ENCODE results near the gene GABBR2.

The GABBR2 gene

GRCh38 chr9:98363644-98364043 is 345.1 kb downstream of the GABBR2 start:
- DNase-seq, result no peak

DNA sequence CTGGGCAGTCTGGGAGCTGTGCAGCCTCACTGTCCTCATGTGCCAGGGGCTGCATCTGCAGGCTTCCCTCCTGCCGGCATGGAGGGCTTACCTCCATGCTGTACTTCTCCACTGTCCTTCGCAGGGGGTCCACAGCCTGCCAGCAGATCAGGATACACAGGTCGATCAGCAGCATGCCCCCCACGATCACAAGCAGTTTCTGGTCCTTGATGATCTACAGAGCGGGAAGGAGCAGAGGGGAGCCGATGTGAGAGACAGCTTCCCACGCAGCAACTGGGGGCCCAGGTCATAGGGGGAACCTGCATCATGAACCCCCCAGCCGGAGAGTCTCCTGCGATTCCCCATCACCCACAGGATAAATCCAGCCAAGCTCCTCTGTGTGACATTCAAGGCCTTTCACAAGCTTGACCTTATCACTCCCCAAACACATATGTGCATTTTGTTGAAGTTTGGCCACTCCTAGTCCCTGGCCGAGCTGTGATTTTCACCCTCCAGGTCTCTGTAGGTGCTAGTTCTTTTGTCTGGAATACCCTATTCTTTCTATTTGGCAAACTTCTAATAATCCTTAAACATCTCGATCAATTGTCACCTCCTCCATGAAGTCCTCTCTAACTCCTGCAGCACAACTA is 346.0 kb downstream of the GABBR2 start:
- no peak for DNase-seq

DNA sequence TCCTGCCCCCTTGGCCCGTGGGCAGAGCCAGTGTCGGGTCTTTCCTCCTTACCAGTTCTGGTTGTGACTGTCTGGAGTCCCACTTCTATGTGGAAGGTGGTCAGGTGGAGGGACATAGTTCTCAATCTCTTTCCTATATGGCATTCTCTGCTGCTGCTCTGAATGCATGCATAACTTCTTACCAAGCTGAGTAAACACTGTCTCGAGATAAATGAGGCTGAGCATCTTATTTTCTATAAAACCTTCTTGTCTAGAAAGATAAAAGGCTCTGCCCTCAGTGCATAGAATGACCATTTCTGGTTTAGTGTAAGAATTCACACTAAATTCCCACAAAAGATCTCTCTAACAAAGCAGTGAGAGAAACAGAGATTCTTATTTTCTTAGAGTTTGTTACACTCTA is 347.1 kb downstream of the GABBR2 start:
- DNase-seq, result no peak

GRCh38 chr9:98360176-98360708 is 348.5 kb downstream of the GABBR2 start:
- no peak for DNase-seq

GRCh38 chr9:98359569-98359968 is 349.2 kb downstream of the GABBR2 start:
- DNase-seq, result no peak

DNA sequence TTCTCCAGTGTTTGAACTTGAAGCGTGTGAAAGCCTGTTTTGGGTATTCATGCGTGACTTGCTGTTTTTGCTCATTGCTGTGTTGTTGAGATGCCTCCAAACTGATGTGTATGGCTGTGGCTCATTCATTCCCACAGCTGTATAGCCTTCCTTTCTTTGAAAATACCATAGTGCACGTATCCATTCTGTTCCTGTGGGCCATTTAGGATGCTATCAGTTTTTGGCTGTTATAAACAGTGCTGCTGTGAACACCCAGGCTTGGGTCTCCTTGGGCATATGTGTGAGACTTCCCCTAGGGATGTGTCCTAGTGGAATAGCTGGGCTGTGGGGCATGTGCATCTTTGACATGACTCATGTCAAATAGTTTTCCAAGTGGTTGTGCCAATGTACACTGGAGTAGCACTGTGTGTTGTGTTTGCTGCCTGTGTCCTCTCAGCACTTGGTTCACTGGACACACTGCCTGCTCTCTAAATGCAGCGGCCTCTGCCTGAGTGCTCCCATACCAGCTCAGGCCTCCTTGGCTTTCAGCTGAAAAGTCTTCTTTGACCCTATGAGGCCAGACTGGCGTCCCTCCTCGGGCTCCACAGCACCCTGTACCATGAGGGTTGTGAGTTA is 350.7 kb downstream of the GABBR2 start:
- no peak for DNase-seq

GRCh38 chr9:98356953-98357690 is 351.6 kb downstream of the GABBR2 start:
- DNase-seq, result no peak

DNA sequence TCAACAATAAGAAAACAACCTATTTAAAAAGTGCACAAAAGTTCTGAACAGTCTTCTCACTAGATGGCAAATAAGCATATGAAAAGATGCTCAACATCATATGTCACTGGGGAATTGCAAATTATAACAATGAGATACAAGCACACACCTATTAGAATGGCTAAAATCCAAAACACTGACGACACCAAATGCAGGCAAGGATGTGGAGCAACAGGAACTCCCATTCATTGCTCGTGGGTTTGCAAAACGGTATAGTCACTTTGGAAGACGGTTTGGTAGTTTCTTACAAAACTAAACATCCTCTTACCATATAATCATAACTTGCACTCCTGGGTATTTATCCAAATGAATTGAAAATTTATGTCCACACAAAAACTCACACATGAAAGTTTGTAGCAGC is 352.4 kb downstream of the GABBR2 start:
- DNase-seq, result no peak

DNA sequence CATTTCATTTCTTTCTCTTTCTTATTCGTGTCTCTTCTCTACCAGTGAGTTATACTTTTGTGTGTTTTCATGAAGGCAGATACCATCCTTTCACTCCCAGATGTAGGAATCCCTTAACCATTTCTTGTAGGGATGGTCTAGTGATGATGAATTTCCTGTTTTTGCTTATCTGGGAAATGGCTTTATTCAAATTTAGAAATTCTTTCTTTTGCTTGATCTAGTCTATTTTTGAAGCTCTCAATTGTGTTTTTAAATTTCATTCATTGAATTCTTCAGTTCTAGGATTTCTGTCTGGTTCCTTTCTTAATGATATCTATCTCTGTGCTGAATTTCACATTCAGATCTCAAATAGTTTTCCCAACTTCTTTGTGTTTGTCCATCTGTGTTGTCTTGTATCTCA is 357.4 kb downstream of the GABBR2 start:
- no peak for DNase-seq

DNA sequence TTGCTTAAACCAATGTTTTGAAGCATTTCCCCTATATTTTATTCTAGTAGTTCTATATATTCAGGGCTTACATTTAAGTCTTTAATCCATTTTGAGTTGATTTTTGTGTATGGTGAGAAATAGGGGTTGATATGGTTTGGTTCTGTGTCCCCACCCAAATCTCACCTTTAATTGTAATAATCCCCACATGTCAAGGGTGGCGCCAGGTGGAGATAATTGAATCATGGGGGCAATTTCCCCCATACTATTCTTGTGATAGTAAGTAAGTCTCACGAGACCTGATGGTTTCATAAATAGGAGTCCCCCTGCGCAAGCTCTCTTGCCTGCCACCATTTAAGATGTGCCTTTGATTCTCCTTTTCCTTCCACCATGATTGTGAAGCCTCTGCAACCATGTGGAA is 361.1 kb downstream of the GABBR2 start:
- no peak for DNase-seq

DNA sequence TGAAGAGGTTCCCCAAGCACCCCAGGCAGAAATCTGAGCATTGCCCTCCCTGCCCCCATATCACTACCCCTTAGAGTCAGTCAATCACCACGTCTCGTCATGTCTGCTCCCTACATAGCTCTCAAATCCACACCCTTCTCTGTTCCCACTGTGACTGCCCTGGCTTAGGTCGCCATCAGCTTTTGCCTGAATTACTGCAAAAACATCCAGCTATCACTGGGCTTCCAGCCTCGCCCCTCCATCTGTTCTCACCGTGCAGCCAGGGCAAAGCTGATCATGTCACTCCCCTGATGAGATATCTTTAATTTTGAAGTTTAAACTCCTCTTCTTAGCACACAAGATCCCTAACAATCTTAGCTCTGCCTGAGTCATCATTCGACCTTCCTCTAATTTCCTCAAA is 363.7 kb downstream of the GABBR2 start:
- no peak for DNase-seq

- DNase-seq, result no peak
These were observed 364.2 kb downstream of the GABBR2 start for GRCh38 chr9:98344581-98344980.

DNA sequence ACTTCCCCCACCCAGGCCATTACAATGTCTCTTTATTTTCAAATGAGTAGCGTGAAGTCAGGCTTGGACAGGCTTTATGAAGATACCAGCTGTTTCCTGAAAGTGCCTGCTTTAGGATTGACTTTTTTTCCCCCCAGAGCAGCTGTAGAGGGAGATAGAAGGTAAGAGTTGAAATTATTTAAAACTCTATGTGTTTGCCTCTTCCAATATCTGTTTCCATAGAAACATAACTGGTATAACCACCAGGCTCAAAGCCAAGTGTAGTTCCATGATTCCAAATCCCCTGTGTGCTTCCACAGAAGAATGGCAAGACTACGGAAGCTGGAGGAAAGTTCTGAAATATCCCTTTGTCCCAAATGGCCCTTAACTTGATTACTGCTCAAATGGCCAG is 365.9 kb downstream of the GABBR2 start:
- no peak for DNase-seq

GRCh38 chr9:98342098-98342819 is 366.5 kb downstream of the GABBR2 start:
- DNase-seq, result no peak

DNA sequence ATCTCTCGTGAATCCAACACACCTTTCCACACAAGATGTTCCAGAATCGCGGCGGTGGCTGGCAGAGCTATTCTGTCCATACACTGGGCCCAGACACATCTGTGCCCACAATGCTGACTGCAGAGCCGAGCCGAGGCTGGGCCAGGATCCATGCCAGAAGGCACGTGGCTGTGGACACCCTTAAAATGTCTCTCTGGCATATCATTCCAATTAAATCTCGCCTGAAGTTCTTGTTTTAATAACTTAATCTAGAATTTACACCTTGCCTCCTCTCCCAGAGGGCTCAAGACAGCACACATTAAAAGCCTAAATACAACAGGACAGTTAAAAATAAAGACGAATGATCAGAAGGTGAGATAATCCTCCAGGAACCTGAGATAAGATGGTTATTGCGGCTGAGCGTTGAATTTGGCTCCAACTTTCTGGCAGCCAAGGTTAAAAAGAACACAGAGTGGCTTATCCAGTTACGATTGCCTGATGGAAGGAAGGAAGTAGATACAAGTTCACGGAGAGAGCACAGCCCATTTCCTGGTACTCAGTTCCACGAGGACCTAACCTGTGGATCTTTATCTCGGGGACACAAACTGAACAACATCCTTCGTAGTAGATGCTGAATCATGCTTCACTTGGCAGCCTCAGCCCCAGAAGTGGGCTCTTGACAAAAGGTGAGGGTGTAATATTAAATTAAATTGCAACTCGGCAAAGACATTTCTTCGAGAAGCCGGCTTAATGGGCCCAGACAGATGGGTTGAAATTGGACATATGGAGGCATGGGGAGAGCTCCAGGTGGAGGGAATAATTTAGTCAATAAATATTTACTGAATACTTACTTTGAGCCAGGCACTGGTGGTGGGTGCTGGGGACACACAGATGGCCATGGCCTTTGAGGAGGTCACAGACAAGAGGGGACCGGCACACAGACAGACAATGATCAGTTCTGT is 367.3 kb downstream of the GABBR2 start:
- DNase-seq, result no peak

DNA sequence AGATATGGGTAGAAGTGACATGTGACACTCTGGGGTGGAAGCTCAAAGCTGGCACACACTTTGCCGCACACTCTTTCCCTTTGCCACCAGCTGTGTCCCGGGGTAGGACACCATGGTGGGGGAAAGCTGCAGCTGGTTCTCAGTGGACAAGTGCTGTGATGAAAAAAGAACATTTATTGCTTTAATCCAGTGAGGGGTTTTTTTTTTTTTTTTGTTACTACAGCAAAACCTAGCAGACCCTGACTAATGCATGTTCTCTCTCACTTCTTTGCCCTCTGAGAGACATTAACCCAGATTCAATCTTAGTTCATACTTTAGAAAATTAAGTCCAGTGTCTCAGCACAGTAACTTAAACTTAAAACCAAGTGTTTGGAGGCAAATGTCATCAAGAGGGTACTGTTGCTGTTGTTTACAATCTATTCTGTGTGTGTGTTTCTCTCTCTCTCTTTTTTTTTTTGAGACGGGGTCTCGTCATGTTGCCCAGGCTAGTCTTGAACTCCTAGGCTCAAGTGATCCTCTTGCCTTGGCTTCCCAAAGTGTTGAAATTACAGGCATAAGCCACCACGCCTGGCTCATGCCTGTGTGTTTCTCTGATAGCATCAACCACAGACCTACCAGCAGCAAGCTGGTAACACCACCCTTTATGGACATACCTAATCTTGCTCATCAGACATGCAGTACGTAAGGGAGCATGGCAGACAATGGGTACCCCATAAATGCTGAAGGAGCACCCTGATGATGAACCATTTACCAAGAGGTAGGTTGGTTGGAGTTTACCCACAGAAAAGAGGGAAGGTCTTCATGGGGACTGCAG is 368.5 kb downstream of the GABBR2 start:
- DNase-seq, result no peak

DNA sequence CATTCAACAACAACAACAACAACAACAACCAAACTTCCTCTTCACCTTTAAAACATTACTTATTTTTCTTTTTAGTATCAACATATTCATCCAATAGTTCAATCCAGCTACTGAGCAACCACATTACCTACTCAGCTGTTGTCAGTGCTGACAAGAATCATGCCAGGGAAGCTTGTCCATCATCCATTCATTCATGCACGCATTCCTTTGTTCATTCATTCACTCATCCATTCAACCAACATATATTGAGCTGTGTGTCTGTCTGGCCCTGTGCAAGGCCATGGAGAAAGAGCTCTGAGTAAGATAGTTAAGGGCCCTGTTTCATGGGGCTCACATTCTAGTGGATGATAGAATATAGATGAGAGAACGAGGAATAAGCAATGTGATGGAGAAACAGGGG is 373.1 kb downstream of the GABBR2 start:
- DNase-seq, result no peak

GRCh38 chr9:98334796-98335195 is 373.9 kb downstream of the GABBR2 start:
- DNase-seq, result no peak

DNA sequence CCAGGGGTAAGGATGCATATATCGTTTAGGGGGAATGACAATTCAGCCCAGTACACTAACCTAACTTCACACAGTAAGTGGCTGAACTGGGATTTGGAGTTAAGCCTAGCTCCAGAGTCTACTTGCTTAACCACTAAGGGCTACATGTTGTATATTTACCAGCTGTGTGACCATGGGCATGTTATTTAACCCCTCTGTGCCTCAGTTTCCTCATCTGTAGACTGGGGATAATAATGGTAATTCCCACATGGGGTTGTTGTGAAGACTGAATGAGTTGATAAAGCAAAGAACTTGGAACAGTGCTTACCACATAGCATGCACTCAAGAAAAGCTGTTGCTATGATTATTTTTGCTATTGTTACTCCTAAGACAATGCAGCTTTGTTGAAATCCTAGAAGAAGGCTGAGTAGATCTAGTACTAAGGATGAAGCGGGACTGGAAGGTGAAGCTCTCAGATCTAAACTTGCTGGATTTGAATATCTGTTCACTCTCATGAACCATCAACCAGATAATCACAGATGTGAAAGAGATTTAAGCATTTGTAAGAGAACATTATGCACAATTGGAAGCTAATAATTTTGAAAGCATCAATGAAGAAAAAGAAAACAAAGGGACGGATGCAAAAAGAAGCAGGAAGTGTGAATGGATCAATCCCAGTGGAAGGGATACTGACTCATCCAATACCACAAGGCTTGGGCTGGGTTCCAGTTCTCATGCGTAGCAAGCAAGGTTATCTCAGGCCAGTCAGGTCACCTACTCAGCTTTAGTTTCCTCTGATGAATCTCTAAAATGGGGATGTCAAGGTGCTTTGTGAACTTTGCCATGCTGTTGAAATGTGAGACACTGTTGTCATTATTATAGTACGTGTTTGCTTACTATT is 374.8 kb downstream of the GABBR2 start:
- no peak for DNase-seq

GRCh38 chr9:98332405-98332831 is 376.3 kb downstream of the GABBR2 start:
- no peak for DNase-seq
